Karpas-422 (cell line): ENCODE data around the gene TSTD1. TPM values are rescaled to one million over a fixed set of nuclear protein-coding genes. Genes with fewer than 3 reads are reported as not detected.

Experiments used
- DNase-seq: peaks from one replicate; pipeline ENCODE4 v3.0.0-alpha.2; 2015
- H2AFZ ChIP-seq: fragments of 200-600 bp; sonication (generic); 2 replicates; pipeline ENCODE4 v1.6.1; 2014; ENCODE audit warnings: antibody characterized with exemption, low read length, mixed read lengths
- H3K27ac ChIP-seq: fragments of 200-600 bp; sonication (generic); 2 replicates; pipeline ENCODE4 v1.5.1; 2014; ENCODE audit warnings: mild to moderate bottlenecking, low read length, moderate library complexity
- H3K27me3 ChIP-seq: fragments of 200-600 bp; sonication (generic); 2 replicates; pipeline ENCODE4 v1.6.1; 2014; ENCODE audit warnings: low read length, mixed read lengths
- H3K36me3 ChIP-seq: fragments of 200-600 bp; sonication (generic); 2 replicates; pipeline ENCODE4 v1.6.1; 2014; ENCODE audit warnings: low read length, mixed read lengths; ENCODE audit not compliant: insufficient read depth
- H3K4me1 ChIP-seq: fragments of 200-600 bp; sonication (generic); 2 replicates; pipeline ENCODE4 v1.6.1; 2014; ENCODE audit warnings: mild to moderate bottlenecking, low read length, mixed read lengths
- H3K4me2 ChIP-seq: fragments of 200-600 bp; sonication (generic); 2 replicates; pipeline ENCODE4 v1.6.1; 2014; ENCODE audit warnings: low read length, low read depth, mild to moderate bottlenecking; ENCODE audit not compliant: poor library complexity, severe bottlenecking
- H3K4me3 ChIP-seq: fragments of 200-600 bp; sonication (generic); 2 replicates; pipeline ENCODE4 v1.5.1; 2014; ENCODE audit warnings: mild to moderate bottlenecking, antibody characterized with exemption, low read length, mixed read lengths
- H3K79me2 ChIP-seq: fragments of 200-600 bp; sonication (generic); 2 replicates; pipeline ENCODE4 v1.6.1; 2014; ENCODE audit warnings: mild to moderate bottlenecking, low read length, mixed read lengths
- H3K9ac ChIP-seq: fragments of 200-600 bp; sonication (generic); 2 replicates; pipeline ENCODE4 v1.6.0; 2014; ENCODE audit warnings: low read length
- H3K9me2 ChIP-seq: fragments of 200-600 bp; sonication (generic), shearing (Covaris generic); replicated peaks from 2 replicates; pipeline ENCODE4 v1.6.0; 2014; ENCODE audit warnings: mild to moderate bottlenecking, low read length, moderate library complexity; ENCODE audit not compliant: insufficient read depth
- H3K9me3 ChIP-seq: fragments of 300-700, 200-600 bp; sonication (generic); 2 replicates; pipeline ENCODE4 v1.6.1; 2014; ENCODE audit warnings: low read length, mixed read lengths
- H4K20me1 ChIP-seq: fragments of 200-600 bp; sonication (generic); 2 replicates; pipeline ENCODE4 v1.6.1; 2014; ENCODE audit warnings: mild to moderate bottlenecking, antibody characterized with exemption, low read length, low read depth; ENCODE audit not compliant: insufficient read depth
- total RNA-seq: library from RNA; depleted of rRNA; stranded (reverse); fragments of >200 nt; shearing (Covaris generic); gene quantifications from 2 replicates; pipeline ENCODE4 v1.2.3, GENCODE V29; 2014; ENCODE audit warnings: low replicate concordance

The TSTD1 gene
- total RNA-seq, 1 experiment from 2014 or later: 16.0 TPM

DNA sequence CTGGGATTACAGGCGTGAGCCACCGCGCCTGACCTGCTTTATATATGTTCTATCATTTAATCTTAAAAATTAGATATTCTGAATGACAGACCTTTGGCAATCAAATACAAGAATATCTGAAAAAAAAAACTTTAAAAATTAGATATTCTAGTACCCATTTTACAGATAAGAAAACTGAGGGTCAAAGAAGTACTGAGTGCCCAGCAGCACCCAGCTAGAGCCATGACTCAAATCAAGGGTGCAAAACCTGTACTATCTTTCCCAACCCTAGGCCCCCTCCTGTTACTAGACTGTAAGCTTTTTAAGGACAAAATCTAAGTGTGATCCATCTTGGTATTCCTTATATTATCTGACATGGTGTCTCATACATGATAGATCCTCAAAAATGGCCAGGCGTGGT, 22.7 kb upstream of the TSTD1 start:
- Histone ChIP-seq H3K9me3 (no peaks in the 10 kb centered on the region), H3K27me3 (no peaks in the 10 kb centered on the region), H2AFZ (no peak overlapping the region), H3K9ac (no peak overlapping the region), H3K4me1 (no peaks in the 10 kb centered on the region), H4K20me1 (no peaks in the 10 kb centered on the region), H3K27ac (no peak overlapping the region), H3K36me3 (peaks cover 15% of the 10 kb centered on the region; the same call in 1 of the 2 replicates), H3K4me3 (no peak overlapping the region), H3K9me2 (no peaks in the 10 kb centered on the region), H3K79me2 (peaks cover 58% of the 10 kb centered on the region), H3K4me2 (no peak overlapping the region)
- no peak for DNase-seq

DNA sequence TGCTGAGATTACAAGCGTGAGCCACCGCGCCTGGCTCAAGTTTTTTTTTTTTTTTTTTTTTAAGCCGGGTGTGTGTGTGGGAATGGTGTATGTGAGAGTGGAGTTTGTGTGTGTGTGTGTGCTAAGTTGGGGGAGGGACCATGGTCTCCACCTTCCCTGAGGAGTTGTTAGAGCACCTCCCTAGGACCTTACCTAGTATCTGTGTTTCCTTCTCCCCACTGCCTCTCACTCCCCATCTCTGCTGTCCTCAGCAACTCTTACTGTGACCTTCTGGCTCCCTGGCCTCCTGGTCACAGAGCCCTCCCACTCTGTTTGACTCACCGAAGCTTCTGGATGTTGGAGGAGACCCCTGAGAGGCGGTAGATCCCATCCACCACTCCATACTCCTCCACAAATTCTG, 20.5 kb upstream of the TSTD1 start:
- Histone ChIP-seq H3K27ac (no peak overlapping the region), H3K79me2 (peaks cover 45% of the 10 kb centered on the region), H3K27me3 (no peaks in the 10 kb centered on the region), H3K4me2 (no peak overlapping the region), H3K9me3 (no peaks in the 10 kb centered on the region), H2AFZ (no peak overlapping the region), H3K9ac (no peak overlapping the region), H3K9me2 (no peaks in the 10 kb centered on the region), H3K36me3 (peaks cover 30% of the 10 kb centered on the region; the same call in 1 of the 2 replicates), H4K20me1 (no peaks in the 10 kb centered on the region), H3K4me1 (no peaks in the 10 kb centered on the region), H3K4me3 (no peak overlapping the region)
- DNase-seq: no peak

- H3K79me2 ChIP-seq: peaks cover 13% of the 10 kb centered on the region
- H3K4me3 ChIP-seq: no peak overlapping the region
- H3K27ac ChIP-seq: no peak overlapping the region
- no peaks in the 10 kb centered on the region for H3K4me1 ChIP-seq
- H3K9me2 ChIP-seq: no peaks in the 10 kb centered on the region
- DNase-seq: no peak
- no peak overlapping the region for H3K9ac ChIP-seq
- peaks cover 41% of the 10 kb centered on the region; the same call in 1 of the 2 replicates for H3K36me3 ChIP-seq
- H3K9me3 ChIP-seq: no peaks in the 10 kb centered on the region
- H3K4me2 ChIP-seq: no peak overlapping the region
- H3K27me3 ChIP-seq: no peaks in the 10 kb centered on the region
- no peaks in the 10 kb centered on the region for H4K20me1 ChIP-seq
- H2AFZ ChIP-seq: no peak overlapping the region
These were observed 16.0 kb upstream of the TSTD1 start for GRCh38 chr1:161054805-161055204.

DNA sequence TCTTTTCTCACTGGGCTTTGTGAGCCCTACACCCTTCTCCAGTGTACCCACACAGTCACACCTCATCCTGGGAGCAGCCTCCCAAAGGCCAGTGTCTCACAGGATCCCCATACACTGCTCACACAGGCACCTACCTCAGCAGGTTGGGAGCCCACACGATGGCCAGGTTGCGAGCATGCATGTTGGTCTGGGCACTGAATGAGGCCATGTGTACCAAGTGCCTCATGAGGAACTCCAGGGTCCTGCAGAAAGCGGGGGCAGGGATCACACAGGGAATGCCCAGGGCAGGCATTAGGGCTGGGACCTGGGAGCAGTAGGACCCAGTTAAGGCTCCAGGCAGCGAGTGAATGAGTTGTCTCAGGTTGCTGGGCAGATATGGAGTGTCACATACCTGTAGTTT, 15.5 kb upstream of the TSTD1 start:
- Histone ChIP-seq H4K20me1 (no peaks in the 10 kb centered on the region), H3K4me3 (no peak overlapping the region), H3K27ac (no peak overlapping the region), H3K27me3 (no peaks in the 10 kb centered on the region), H3K9me2 (no peaks in the 10 kb centered on the region), H3K4me2 (no peak overlapping the region), H3K79me2 (0 out of 2 replicates have a peak, but pooled peaks cover 8% of the 10 kb centered on the region), H2AFZ (no peak overlapping the region), H3K4me1 (no peaks in the 10 kb centered on the region), H3K9ac (no peak overlapping the region), H3K9me3 (no peaks in the 10 kb centered on the region), H3K36me3 (peaks cover 39% of the 10 kb centered on the region; the same call in 1 of the 2 replicates)
- no peak for DNase-seq

GRCh38 chr1:161052899-161053298, 14.1 kb upstream of the TSTD1 start:
- no peak overlapping the region for H3K4me3 ChIP-seq
- H3K4me1 ChIP-seq: peaks cover 6% of the 10 kb centered on the region
- no peak overlapping the region for H3K27ac ChIP-seq
- DNase-seq: no peak
- H3K36me3 ChIP-seq: peaks cover 39% of the 10 kb centered on the region; the same call in 1 of the 2 replicates
- no peaks in the 10 kb centered on the region for H3K27me3 ChIP-seq
- H3K9me3 ChIP-seq: no peaks in the 10 kb centered on the region
- 0 out of 2 replicates have a peak, but pooled peaks cover 8% of the 10 kb centered on the region for H3K79me2 ChIP-seq
- H3K9me2 ChIP-seq: no peaks in the 10 kb centered on the region
- no peak overlapping the region for H2AFZ ChIP-seq
- H3K4me2 ChIP-seq: no peak overlapping the region
- no peak overlapping the region for H3K9ac ChIP-seq
- H4K20me1 ChIP-seq: no peaks in the 10 kb centered on the region

- no peaks in the 10 kb centered on the region for H3K27me3 ChIP-seq
- H3K4me2 ChIP-seq: no peak overlapping the region
- H3K9me3 ChIP-seq: no peaks in the 10 kb centered on the region
- no peaks in the 10 kb centered on the region for H3K9me2 ChIP-seq
- no peak for DNase-seq
- no peak overlapping the region for H3K4me3 ChIP-seq
- no peak overlapping the region for H3K9ac ChIP-seq
- H2AFZ ChIP-seq: no peak overlapping the region
- 0 out of 2 replicates have a peak, but pooled peaks cover 1% of the 10 kb centered on the region for H3K79me2 ChIP-seq
- no peak overlapping the region for H3K27ac ChIP-seq
- no peaks in the 10 kb centered on the region for H4K20me1 ChIP-seq
- H3K36me3 ChIP-seq: peaks cover 30% of the 10 kb centered on the region; the same call in 1 of the 2 replicates
- peaks cover 23% of the 10 kb centered on the region for H3K4me1 ChIP-seq
These were observed 12.5 kb upstream of the TSTD1 start for GRCh38 chr1:161051219-161051618.

DNA sequence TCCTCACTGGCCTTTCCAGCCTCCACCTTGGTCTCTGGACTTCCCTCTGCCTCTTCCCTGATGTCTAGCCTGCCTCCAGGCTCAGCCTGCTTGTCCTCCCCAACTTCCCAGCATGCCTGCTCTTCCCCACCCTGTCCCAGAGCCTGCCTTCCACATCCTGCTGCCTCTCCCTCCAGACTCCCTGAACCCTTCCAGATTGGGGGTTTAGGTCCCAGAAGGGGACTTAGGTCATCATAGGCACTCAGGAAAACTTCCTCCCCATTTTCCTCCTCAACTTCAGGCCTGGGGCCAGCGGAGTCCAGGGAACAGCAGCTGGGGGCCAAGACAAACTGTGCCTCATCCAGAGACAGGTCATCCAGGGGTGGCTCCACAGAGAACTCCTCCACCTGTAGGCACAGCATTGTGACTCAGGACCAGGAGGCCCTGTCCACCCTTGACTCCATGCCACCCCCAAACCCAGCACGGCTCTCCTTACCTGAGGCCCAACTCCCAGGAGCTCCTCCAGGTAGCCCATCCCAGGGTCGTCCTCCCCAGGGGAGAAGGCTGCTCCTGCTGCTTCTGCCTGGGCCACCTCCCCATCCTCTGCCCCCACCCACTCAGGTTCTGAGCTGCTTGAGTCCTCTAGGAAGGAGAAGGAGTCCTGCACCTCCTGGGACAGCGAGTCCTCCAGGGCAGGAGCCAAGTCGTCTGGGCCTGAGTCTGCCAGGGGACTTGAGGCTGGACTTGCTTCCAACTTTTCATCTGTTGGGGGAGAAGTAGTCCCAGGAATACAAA, 10.4 kb upstream of the TSTD1 start:
- Histone ChIP-seq H3K4me3 (no peak overlapping the region), H4K20me1 (no peaks in the 10 kb centered on the region), H3K4me1 (peaks cover 27% of the 10 kb centered on the region), H2AFZ (no peak overlapping the region), H3K27ac (peak overlapping the region; percentile 96), H3K4me2 (no peak overlapping the region), H3K36me3 (peaks cover 15% of the 10 kb centered on the region; the same call in 1 of the 2 replicates), H3K27me3 (no peaks in the 10 kb centered on the region), H3K9me2 (no peaks in the 10 kb centered on the region), H3K9ac (no peak overlapping the region), H3K79me2 (peaks cover 7% of the 10 kb centered on the region), H3K9me3 (no peaks in the 10 kb centered on the region)
- DNase-seq: peak; percentile 41

DNA sequence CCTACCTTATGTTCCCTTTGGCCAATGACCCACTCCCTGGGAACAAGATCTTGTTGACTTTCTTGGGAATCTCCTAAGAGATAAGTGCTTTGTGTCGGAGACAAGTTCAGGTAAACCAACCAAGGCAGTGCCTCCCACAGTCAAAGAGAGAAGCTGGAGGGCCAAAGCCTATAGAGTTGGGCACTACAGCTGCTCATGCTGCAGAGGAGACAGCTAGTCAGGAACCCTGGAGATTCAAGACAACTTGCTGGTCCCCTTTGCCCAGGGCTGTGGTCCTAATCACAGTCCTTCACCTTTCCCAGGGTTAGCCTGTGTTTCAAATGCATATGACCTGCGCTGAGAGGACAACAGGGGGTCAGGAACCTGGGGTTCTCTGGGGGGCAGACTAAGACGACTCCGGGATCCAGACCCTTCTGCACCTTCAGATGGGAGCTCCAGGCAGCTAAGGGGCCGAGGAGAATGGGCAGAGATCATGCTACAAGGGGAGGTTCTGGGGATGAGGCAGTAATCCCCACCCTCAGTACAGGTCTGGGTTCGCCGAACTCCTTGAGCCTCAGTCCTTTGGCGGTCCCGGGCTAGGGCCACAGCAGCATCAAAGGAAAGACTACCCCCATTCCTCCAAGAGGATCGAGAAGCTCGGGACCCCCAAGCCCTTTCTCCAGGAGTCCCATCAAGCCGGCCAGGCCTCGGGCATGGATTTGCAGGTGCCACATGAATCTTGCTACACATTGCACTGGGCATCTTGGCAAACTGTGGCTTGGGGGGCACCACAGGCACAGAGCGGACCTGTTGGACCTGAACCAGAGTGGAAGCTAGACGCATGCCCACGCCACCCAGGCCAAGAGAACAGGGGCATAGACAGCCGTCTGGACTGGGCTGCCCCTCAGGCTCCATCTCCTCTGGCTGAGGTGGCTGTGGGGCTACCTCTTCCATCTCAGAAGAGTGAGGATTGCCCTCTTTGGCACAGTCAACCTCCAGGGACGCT, 9.0 kb upstream of the TSTD1 start:
- Histone ChIP-seq H3K9ac (peak overlapping the region; percentile 97), H3K79me2 (peaks cover 20% of the 10 kb centered on the region), H3K27ac (peak overlapping the region; percentile 96), H3K9me3 (no peaks in the 10 kb centered on the region), H3K36me3 (peaks cover 19% of the 10 kb centered on the region; the same call in 1 of the 2 replicates), H3K27me3 (no peaks in the 10 kb centered on the region), H3K4me2 (peak overlapping the region; percentile 76), H3K4me1 (peaks cover 37% of the 10 kb centered on the region), H3K4me3 (no peak overlapping the region), H4K20me1 (no peaks in the 10 kb centered on the region), H3K9me2 (no peaks in the 10 kb centered on the region), H2AFZ (no peak overlapping the region)
- DNase-seq: peak; percentile 59
